HepG2 (cell line): Measurements from ENCODE around the gene RILP. TPM values are rescaled to one million over a fixed set of nuclear protein-coding genes. Genes with fewer than 3 reads are reported as not detected.

Experiments
- ATAD3A ChIP-seq: sonication (generic); formaldehyde crosslinking; IDR thresholded peaks from 2 replicates; pipeline ENCODE4 v1.4.0; 2020; ENCODE audit warnings: missing genetic modification reagents
- CREB1 ChIP-seq, 2 experiments: fragments of 450-650 bp in 1 of 2; IDR thresholded peaks; 2 replicates each; pipeline ENCODE4 v1.6.1; 2016 to 2017; ENCODE audit warnings: control low read depth in 1 of 2, mild to moderate bottlenecking in 1 of 2, missing compliant biosample characterization in 1 of 2, missing genetic modification characterization in 1 of 2
- ELF1 ChIP-seq: sonication (generic); formaldehyde crosslinking; IDR thresholded peaks from 2 replicates; pipeline ENCODE4 v1.4.0; 2020; ENCODE audit warnings: missing genetic modification reagents
- ETV6 ChIP-seq: sonication (generic); formaldehyde crosslinking; conservative IDR thresholded peaks from 2 replicates; pipeline ENCODE4 v1.4.0; 2020; ENCODE audit warnings: missing genetic modification reagents
- HOXA3 ChIP-seq: sonication (generic); formaldehyde crosslinking; IDR thresholded peaks from 2 replicates; pipeline ENCODE4 v1.5.0; 2020; ENCODE audit warnings: missing genetic modification reagents
- MAZ ChIP-seq, 2 experiments: sonication (generic) in 1 of 2; formaldehyde crosslinking in 1 of 2; IDR thresholded peaks; 2 replicates each; pipeline versions ENCODE4 v1.5.0 to v1.6.1; 2012 to 2020; ENCODE audit warnings: low read depth in 2 of 2, mild to moderate bottlenecking in 2 of 2, borderline replicate concordance in 1 of 2, improper control_type of control experiment in 1 of 2, low read length in 1 of 2, missing genetic modification reagents in 1 of 2, moderate library complexity in 1 of 2
- MEIS2 ChIP-seq: sonication (generic); formaldehyde crosslinking; IDR thresholded peaks from 2 replicates; pipeline ENCODE4 v1.9.0; 2021; ENCODE audit warnings: mild to moderate bottlenecking, missing genetic modification reagents
- MYNN ChIP-seq: sonication (generic); formaldehyde crosslinking; IDR thresholded peaks from 2 replicates; pipeline ENCODE4 v1.4.0; 2020; ENCODE audit warnings: mild to moderate bottlenecking, low read depth, missing genetic modification reagents
- NBN ChIP-seq: fragments of 450-650 bp; conservative IDR thresholded peaks from 2 replicates; pipeline ENCODE4 v1.6.1; 2017
- NR3C1 ChIP-seq: sonication (generic); formaldehyde crosslinking; IDR thresholded peaks from 2 replicates; pipeline ENCODE4 v1.4.0; 2020; ENCODE audit warnings: missing genetic modification reagents
- SAP130 ChIP-seq: IDR thresholded peaks from 2 replicates; pipeline ENCODE4 v1.6.1; 2016; ENCODE audit warnings: low read depth
- ZBTB3 ChIP-seq: sonication (generic); formaldehyde crosslinking; IDR thresholded peaks from 2 replicates; pipeline ENCODE4 v1.4.0; 2020; ENCODE audit warnings: low read depth, mild to moderate bottlenecking, moderate library complexity, missing genetic modification reagents, borderline replicate concordance
- ZBTB37 ChIP-seq: sonication (generic); formaldehyde crosslinking; IDR thresholded peaks from 2 replicates; pipeline ENCODE4 v1.4.0; 2020; ENCODE audit warnings: mild to moderate bottlenecking, missing genetic modification reagents
- ZBTB7B ChIP-seq: sonication (generic); formaldehyde crosslinking; IDR thresholded peaks from 2 replicates; pipeline ENCODE4 v1.4.0; 2020; ENCODE audit warnings: missing genetic modification reagents
- ZFP36L2 ChIP-seq: sonication (generic); formaldehyde crosslinking; IDR thresholded peaks from 2 replicates; pipeline ENCODE4 v1.4.0; 2020; ENCODE audit warnings: missing genetic modification reagents
- ZNF10 ChIP-seq: sonication (generic); formaldehyde crosslinking; IDR thresholded peaks from 2 replicates; pipeline ENCODE4 v1.4.0; 2020; ENCODE audit warnings: mild to moderate bottlenecking, low read depth, missing genetic modification reagents, borderline replicate concordance
- ZNF296 ChIP-seq: sonication (generic); formaldehyde crosslinking; conservative IDR thresholded peaks from 2 replicates; pipeline ENCODE4 v1.5.0; 2020; ENCODE audit warnings: mild to moderate bottlenecking, missing genetic modification reagents
- ZNF510 ChIP-seq: sonication (generic); formaldehyde crosslinking; IDR thresholded peaks from 2 replicates; pipeline ENCODE4 v1.4.0; 2020; ENCODE audit warnings: low read depth, mild to moderate bottlenecking, missing genetic modification reagents
- ZNF543 ChIP-seq: sonication (generic); formaldehyde crosslinking; IDR thresholded peaks from 2 replicates; pipeline ENCODE4 v1.4.0; 2020; ENCODE audit warnings: mild to moderate bottlenecking, missing genetic modification reagents
- ZNF672 ChIP-seq: sonication (generic); formaldehyde crosslinking; IDR thresholded peaks from 2 replicates; pipeline ENCODE4 v1.8.1; 2022; ENCODE audit warnings: missing genetic modification reagents
- ZNF775 ChIP-seq: sonication (generic); formaldehyde crosslinking; IDR thresholded peaks from 2 replicates; pipeline ENCODE4 v1.4.0; 2020; ENCODE audit warnings: missing genetic modification reagents, mild to moderate bottlenecking, moderate library complexity, borderline replicate concordance
- ZNF841 ChIP-seq: sonication (generic); formaldehyde crosslinking; IDR thresholded peaks from 2 replicates; pipeline ENCODE4 v1.8.1; 2023; ENCODE audit warnings: missing genetic modification reagents, borderline replicate concordance
- ZSCAN25 ChIP-seq: sonication (generic); formaldehyde crosslinking; IDR thresholded peaks from 2 replicates; pipeline ENCODE4 v1.8.0; 2022; ENCODE audit warnings: mild to moderate bottlenecking, missing genetic modification reagents
- ZSCAN30 ChIP-seq: sonication (generic); formaldehyde crosslinking; IDR thresholded peaks from 2 replicates; pipeline ENCODE4 v1.5.0; 2020; ENCODE audit warnings: mild to moderate bottlenecking, missing genetic modification reagents
- polyA plus RNA-seq, 8 experiments: library from polyadenylated mRNA; depleted of rRNA in 3 of 8; stranded (reverse) in 7 of 8; unstranded in 1 of 8; fragments of >200 nt; fragmentation: Illumina TruSeq in 4 of 8; extraction: Trizol in 4 of 8; gene quantifications; 2 replicates each; pipeline versions ENCODE4 v1.2.1 to v1.2.3, GENCODE V29; 2011 to 2016; ENCODE audit warnings: low read depth in 4 of 8, missing spikeins in 1 of 8, mixed read lengths in 1 of 8; ENCODE audit not compliant: insufficient read depth in 1 of 8
- total RNA-seq, 5 experiments: library from RNA; depleted of rRNA; stranded (reverse); fragments of >200 nt; fragmentation: Illumina TruSeq; extraction: Trizol; gene quantifications; 2 replicates each; pipeline ENCODE4 v1.2.3, GENCODE V29; 2016; ENCODE audit warnings: low read depth in 1 of 5
- TF ChIP-seq, protein P1 (sequence below): sonication (generic); formaldehyde crosslinking; IDR thresholded peaks from 2 replicates; pipeline ENCODE4 v1.5.0; 2020; ENCODE audit warnings: mild to moderate bottlenecking, missing genetic modification reagents, borderline replicate concordance
- TF ChIP-seq, protein P2 (sequence below): sonication (generic); formaldehyde crosslinking; IDR thresholded peaks from 2 replicates; pipeline ENCODE4 v1.5.0; 2020; ENCODE audit warnings: mild to moderate bottlenecking, missing genetic modification reagents

The RILP gene
- total and polyA plus RNA-seq, 2 of the 13 experiments (the other 11 are each of a cell fraction or from before 2014, with no cell fraction given), result 6.6 to 8.1 TPM

DNA sequence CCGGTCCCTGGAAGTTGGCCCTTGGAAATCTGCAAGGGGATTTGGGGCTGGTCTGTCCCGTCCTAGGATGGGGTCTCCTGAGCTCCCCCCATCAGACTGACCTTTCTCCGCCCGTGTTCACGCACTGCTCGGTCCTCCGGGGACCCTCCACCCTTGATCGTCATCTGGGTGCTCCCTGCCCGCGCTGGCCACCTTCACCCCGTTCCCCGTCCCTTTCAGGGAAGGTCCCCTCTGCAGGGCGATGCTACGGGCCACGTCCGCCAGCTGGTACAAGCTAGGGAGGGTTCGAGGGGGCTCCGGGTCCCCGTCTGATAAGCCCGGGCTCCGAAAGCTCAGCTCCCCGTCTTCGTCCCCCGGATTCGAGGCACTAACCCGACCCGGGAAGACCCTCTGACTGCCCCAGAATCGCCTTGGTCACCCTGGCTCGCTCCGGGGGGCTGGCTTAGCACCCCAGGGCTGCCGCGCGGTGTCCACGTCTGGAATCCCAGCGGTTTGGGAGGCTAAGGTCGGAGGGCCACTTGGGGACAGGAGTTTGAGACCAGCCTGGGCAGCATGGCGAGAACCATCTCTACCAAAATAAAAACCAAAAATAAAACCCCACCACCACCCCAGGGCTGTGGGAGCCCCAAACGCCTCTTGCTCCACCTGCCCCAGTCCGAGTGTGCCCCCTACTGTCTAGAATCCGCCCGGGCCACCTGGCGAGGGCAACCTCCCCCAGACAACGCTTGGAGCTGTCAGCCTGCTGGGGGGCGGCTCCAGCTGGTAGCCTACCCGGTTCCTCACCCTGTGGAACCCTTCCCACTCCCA is 20.0 kb downstream of the RILP start (continued):
- TF ChIP-seq ZNF775 (CRISPR knock-in tag) (no peak), MEIS2 (CRISPR knock-in tag) (peak; percentile 19; the same call in 1 of the 2 replicates), ZNF510 (CRISPR knock-in tag) (no peak), ZNF10 (no peak), ZNF543 (CRISPR knock-in tag) (no peak), ZNF841 (no peak), ZNF672 (CRISPR knock-in tag) (no peak), NBN (no peak), ZNF296 (CRISPR knock-in tag) (no peak), ETV6 (CRISPR knock-in tag) (no peak), MAZ (IDR thresholded peaks at IDR 0.05; ENCODE audit: borderline replicate concordance, low read depth, low read length) (no peak), MAZ (CRISPR knock-in tag; IDR thresholded peaks at IDR 0.05; ENCODE audit: low read depth) (no peak), HOXA3 (CRISPR knock-in tag) (no peak), ZSCAN25 (no peak; the same call in 1 of the 2 replicates), NR3C1 (CRISPR knock-in tag) (no peak), ZSCAN30 (no peak), ZBTB37 (CRISPR knock-in tag) (no peak), CREB1 (IDR thresholded peaks at IDR 0.05) (no peak), CREB1 (CRISPR knock-in tag; IDR thresholded peaks at IDR 0.05) (no peak), ZBTB3 (CRISPR knock-in tag) (no peak), ELF1 (CRISPR knock-in tag) (no peak), ZBTB7B (CRISPR knock-in tag) (no peak; the same call in 1 of the 2 replicates), SAP130 (CRISPR knock-in tag) (peak; percentile 58), MYNN (CRISPR knock-in tag) (no peak), ZFP36L2 (CRISPR knock-in tag) (no peak), ATAD3A (CRISPR knock-in tag) (no peak)
- TF ChIP-seq, protein P1, sequence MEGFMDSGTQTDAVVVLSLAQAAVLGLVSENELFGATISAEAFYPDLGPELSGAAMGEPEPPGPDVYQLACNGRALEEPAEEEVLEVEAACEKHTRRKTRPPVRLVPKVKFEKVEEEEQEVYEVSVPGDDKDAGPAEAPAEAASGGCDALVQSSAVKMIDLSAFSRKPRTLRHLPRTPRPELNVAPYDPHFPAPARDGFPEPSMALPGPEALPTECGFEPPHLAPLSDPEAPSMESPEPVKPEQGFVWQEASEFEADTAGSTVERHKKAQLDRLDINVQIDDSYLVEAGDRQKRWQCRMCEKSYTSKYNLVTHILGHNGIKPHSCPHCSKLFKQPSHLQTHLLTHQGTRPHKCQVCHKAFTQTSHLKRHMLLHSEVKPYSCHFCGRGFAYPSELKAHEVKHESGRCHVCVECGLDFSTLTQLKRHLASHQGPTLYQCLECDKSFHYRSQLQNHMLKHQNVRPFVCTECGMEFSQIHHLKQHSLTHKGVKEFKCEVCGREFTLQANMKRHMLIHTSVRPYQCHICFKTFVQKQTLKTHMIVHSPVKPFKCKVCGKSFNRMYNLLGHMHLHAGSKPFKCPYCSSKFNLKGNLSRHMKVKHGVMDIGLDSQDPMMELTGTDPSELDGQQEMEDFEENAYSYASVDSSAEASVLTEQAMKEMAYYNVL, result no peak
- TF ChIP-seq, protein P2, sequence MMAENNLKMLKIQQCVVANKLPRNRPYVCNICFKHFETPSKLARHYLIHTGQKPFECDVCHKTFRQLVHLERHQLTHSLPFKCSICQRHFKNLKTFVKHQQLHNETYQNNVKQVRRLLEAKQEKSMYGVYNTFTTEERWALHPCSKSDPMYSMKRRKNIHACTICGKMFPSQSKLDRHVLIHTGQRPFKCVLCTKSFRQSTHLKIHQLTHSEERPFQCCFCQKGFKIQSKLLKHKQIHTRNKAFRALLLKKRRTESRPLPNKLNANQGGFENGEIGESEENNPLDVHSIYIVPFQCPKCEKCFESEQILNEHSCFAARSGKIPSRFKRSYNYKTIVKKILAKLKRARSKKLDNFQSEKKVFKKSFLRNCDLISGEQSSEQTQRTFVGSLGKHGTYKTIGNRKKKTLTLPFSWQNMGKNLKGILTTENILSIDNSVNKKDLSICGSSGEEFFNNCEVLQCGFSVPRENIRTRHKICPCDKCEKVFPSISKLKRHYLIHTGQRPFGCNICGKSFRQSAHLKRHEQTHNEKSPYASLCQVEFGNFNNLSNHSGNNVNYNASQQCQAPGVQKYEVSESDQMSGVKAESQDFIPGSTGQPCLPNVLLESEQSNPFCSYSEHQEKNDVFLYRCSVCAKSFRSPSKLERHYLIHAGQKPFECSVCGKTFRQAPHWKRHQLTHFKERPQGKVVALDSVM (CRISPR knock-in tag), result no peak
